HG02588 (cell line): ENCODE results near the gene NOL7.

Experiments
- ATAC-seq: cut with Tn5 transposase; IDR thresholded peaks from one replicate; pipeline ENCODE4 v1.9.1; 2021; ENCODE audit warnings: mild to moderate bottlenecking, moderate library complexity; ENCODE audit not compliant: unreplicated experiment

Gene NOL7

DNA sequence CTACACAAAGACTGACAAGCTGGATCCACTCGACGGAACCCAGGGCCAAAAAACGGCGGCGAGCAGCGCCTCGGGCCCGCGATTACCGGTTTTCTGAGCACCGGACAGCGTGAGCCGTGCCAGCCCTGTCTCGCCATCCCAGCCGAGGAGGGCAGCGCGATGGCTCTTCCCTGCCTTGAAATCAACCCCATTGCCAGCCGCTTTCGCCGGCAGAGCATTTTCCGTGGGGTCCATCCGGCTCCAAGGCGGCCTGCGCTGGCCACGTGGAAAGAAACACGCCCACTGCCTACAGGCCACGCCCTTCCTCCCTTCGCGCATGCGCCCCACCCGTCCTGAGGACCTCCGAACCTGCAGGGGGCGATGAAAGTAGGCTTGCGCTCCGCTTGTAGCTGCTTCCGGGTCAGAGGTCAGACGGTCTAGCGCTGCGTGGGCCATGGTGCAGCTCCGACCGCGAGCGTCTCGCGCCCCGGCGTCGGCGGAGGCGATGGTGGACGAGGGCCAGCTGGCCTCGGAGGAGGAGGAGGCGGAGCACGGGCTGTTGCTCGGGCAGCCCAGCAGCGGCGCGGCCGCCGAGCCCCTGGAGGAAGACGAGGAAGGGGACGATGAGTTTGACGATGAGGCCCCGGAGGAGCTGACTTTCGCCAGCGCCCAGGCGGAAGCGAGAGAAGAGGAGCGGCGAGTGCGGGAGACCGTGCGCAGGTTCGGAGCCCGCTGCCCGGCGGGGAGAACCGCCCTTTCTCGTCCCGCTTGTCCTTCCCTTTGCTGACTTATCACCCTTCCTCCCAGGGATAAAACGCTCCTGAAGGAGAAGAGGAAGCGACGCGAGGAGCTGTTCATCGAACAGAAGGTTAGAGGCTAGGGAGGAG lies at the start of gene NOL7:
TSS of gene NOL7 (plus strand) at position 410 of the 866 bp plus-strand sequence. CDS start at position 434, 24 bp downstream.
- ATAC-seq: peak; percentile 90

DNA sequence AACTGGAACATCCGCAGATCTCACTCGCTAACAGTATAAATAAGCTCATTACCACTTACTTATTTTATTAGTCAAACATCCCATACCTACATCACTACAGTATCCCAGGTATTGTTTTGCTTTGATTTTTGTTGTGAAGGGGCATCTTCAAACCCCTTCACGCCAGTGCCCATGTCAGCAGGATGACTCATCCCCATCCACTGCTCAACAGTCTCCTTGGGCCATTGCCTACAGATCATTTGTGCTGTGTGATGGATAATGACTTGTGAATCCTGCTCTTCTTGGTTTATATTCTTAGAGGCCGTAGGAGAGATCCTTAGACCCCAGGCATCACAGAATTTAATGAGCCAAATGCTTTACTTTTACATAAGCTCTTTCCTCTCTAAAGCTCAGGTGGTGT lies 49.2 kb upstream of the NOL7 start:
- ATAC-seq: no peak

DNA sequence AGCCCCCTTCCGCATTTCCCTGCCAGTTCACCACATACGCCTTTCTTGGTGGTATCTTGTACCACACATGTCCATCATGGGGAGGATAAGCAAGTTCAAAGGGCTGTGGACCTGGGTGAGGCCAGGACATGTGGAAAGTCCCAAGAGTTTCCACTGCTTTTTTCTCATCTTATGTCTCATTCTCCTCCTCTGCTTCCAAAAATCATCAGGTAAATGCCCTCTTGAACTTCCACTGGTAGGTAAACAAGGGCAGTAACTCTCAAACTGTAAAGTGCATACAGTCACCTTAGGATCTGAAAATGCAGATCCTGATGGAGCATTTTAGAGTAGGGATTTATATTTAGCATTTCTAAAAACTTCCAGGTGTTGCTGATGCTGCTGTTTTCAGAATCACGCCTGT lies 48.6 kb upstream of the NOL7 start:
- ATAC-seq: no peak

DNA sequence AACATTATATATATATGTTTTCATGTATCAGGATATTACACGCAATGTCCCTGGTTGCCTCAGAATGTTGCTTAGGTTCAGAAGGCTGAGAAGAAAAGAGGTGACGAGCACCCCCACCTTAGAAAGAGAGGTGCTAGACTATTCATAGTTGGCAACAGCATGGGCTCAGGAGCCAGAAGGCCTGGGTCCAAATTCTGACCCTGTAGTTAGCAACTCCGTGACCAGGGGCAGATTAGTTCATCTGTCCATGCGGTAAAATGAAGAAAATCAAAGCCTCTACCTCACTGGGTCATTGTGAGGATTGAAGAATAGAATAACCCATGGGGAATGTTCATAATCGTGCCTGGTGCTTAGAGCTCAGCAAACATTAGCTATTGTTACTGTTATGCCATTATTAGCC lies 46.2 kb upstream of the NOL7 start:
- no peak for ATAC-seq

DNA sequence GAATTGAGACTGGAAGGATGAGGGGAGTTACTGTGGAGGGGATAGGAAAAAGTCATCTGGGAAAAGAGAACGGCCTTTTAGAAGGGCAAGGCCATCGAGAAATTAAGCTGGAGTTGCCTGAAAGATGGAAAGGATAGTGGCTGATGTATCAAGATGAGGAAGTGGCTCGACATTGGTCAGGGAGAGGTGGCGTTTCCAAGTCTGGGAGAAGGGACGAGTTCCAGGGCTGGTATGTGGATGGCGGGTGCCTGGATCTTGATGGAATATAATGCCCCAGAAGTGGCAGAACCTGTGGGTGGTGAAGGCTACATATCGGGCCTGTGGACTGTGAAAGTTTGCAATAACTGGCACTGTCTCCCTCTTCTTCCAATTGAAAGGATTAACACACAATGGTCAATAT lies 42.9 kb upstream of the NOL7 start:
- no peak for ATAC-seq

DNA sequence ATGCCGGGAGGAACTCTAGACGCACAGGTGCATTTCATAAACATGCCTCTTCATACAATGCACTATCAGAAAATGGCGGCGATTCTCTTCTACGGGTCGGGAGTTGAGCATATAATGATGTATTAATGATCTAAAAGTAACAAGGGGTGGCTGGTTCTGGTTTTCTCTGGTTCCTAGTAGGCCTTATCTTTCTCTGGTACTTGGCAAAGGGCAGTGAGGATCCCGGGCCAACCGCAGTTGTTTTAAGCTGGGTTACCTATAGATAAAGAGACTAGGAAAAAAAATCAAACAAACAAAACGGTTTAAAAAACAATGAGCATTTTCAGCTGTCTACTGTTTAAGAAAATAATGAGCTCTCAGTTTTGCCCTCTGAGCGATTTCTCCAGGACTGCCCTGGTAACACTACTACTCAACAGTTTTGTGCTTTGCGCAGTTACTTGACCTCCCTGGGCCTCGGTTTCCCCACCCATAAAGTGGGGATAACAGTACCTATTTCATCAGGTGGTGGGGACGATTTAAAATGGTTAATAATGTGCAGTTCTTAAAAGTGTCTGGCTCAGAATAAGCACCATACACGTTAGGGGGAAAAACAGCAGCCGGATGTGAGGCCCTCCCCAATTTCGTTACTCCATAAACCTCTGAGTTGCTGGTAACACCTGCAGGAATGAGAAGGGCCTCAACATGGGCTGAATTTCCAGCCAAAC lies 42.0 kb upstream of the NOL7 start:
- ATAC-seq: no peak

DNA sequence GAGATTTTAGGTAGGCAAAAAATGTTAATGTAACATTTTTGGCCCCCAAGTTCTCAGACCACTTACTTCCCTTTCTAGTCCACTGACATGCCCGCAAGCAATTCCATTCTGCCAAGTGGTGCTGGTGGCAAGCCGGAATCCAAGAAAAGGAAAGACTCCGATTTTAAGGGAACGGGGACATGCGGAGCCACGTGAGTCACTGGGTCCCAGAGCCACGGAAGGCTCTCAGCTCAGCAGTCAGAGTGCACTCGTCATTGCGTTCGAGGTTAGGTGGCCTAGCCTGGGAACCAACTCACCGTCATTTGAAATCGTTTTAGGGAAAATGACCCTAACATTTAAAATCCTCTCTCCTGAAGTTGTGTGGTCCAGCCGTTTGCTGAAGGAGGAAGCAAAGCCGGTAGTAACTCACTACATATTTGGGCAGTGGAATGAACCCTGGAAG lies 41.4 kb upstream of the NOL7 start:
- no peak for ATAC-seq

DNA sequence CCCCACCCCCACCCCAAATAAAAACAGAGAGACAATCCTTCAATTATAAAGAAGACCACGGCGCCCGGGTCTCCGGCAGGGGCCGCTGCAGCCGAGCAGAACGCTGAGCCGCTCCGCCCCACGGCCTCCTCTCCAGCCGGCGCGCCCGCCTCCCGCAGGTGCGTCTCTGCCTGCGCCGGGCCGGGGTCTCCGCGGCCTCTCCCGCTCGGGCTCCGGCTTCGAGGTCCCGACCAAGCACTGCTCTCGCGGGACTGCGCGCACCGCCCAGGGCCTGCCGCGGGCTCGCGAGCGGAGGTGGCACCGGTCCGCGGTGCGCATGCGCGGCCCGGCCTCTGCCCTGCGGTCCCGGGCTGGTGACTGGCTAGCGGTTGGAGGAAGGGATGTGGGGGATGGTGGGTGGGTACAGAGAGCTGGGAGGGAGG lies 41.0 kb upstream of the NOL7 start:
- ATAC-seq: peak; percentile 86

DNA sequence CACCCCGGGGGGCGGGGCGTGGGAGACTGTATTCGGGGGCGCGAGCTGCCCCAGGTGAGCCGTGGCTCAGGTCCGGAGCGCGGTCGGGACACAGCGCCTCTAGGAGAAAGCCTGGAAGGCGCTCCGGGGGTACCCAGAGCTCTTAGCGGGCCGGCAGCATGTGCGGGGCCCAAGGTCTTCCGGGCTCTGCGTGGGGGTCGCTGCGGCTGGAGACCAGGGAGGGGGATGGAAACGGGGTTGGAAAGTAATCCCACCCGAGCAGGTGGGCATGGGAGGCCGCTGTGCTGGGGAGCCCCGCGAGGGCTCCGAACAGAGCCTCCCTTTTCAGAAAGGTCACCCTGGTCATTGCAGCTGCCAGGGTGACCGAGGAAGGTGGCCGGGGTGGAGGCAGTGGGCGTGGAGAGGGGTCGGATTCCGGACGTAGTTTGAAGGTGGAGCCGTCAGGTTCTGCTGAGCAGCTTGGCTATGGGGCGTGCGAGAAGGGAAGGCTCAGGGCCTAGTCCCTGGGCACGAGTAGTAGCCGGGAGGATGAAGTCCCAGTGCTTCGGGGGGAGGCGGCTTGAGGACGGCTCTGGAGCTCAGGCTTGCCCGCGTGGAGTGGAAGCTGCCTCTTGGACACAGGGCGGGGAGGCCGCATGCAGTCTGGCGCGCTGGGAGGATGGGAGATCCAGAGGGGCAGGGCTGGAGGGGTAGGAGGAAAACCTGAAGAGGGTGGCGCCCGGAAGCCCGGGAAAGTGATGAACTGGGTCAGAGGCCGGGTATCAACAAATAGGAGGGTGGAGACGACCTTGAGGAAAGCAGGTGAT lies 40.4 kb upstream of the NOL7 start, which contains the start of gene SIRT5:
TSS of gene SIRT5 (plus strand) at position 31 of the 806 bp plus-strand sequence. CDS start 9,510 bp downstream, outside the sequence.
- peak; percentile 61 for ATAC-seq

DNA sequence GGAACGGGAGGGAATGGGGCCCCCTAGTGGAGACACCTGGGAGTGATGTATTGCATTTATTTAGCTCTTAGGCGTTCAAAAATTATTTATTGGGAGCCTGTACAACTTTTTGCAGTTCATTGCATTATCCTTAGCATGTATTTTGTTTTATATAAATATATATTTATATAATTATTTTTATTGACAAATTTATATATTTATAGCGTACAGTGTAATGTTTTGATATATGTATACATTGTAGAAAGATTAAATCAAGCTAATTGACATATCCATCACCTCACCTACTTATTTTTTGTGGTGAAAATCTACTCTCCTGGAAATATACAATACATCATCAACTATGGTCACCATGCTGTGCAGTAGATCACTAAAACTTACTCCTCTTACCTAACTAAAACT lies 39.8 kb upstream of the NOL7 start:
- ATAC-seq: no peak

DNA sequence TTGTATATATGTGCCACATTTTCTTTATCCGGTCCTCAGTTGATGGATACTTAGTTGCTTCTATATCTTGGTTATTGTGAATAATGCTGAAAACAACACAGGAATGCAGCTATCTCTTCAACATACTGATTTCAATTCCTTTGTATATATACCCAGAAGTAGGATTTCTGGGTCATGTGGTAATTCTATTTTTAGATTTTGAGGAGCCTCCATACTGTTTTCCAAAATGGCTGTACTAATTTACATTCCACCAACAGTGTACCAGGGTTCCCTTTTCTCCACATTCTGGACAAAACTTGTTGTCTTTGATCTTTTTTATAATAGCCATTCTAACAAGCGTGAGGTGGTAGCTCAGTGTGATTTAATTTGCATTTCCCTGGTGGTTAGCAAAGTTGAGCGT lies 39.1 kb upstream of the NOL7 start:
- ATAC-seq: no peak

DNA sequence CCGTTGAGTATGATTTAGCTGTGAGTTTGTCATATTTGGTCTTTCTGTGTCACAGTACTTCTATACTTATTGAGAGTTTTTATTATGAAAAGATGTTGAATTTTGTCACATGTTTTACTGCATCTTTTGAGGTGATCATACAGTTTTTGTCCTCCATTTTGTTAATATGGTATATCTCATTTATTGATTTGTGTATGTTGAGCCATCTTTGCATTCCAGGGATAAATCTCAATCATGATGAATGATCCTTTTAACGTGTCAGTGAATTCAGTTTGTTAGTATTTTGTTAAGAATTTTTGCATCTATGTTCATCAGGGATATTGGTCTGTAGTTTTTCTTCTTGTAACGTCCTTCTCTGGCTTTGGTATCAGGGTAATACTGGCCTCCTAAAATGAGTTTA lies 37.2 kb upstream of the NOL7 start:
- no peak for ATAC-seq

DNA sequence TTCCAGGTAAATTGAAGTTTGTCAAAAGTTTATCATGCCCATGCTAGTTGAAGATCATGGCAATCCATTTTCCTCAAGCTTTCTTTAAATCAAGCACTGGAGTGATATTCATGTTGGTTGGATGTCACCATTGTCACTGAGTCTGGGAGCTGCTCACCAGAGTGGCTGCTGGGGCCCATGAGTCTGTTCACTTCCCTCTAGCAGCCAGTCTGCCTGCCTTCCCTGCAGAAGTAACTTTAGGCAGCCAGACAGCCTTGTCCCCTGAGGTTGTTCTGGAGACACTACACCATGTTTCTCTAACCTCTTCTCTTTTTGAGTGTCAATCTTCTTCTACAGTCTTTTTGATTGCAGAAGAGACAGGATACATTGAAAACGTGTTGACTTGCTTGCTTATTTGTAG lies 35.2 kb upstream of the NOL7 start:
- no peak for ATAC-seq

DNA sequence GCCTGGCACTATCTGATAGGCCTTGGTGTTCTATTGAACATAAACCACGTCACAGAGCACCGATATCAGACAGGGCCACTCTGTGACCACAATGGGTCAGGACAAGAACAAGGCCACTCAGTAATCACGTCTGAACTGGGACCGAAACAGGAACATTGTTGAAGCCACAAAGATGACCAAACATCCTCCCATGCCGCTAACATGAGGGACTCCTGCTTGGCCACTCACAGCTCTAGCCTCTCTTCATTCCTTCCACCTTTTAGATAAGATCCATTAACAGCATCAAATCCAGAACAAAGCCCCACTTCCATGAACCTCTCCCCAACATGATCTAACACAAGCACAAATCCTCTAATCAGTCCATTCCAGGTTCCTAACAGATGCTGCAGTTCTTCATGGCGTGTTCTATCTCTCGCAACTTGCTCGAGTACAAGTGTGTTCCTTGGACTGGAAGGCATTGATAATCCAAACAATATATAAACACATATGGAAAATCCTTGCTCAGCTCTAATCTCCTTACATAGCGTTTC lies 33.4 kb upstream of the NOL7 start:
- no peak for ATAC-seq

DNA sequence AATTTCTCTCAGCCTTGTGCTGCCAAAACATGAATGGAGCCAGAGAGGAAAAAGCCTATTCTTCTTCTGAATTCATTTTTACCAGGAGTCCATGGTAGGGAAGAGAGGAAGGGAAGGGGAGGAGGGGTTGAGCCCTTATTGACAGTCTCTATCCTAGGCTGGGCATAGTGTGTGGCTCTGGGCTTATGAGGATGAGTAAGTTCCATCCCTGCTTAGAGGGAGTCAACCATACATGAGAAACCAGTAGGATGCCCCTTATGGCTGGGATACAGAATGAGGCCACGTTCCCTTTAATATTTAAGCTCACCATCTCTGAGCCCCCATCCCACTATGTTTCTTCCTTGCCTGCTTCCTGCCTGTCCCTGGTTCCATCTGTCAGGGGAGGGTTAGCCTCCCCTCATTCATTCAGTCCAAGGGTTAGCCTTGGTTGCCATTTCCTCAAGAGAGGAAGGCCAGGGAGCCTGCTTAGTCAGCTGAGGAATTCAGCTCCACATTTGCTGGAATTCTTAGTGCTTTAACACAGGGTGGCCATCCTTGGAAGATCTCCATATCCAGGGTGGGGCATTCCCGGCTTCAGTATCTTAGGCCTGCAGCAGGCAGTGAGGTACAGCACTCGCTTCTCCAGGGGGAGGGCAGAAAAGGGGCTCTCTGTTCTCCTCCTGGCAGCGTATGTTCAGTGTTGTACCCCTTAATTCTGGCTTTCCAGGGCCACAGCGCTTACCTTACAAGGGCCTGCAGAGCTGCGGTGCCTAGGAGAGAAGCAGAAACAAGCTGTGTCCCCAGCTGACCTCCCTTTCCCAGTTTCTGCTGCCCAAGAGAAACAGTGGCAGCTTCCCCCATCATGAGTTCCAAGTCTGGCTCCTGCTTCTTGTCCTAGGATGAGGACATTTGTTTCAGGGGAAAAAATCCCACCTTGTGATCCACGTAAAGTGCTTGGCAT lies 28.3 kb upstream of the NOL7 start:
- ATAC-seq: no peak

DNA sequence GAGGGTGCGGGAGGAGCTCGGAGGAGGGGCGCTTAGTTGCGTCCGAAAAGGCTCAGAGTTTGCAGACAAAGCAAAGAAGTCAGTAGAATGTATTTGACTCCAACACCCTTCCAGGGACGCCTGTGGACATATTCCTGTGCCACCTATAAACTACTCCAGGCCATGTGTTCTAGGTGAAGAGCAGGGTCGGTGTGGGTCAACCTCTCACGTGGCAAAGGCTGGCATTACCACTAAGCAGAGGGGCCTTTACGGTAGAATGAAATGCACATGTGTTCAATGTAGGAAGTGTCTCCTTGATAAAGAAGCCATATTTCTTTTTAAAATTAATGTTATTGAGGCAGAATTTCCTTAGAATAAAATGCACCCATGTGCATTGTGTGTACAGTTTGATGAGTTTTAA lies 25.3 kb upstream of the NOL7 start:
- ATAC-seq: no peak

DNA sequence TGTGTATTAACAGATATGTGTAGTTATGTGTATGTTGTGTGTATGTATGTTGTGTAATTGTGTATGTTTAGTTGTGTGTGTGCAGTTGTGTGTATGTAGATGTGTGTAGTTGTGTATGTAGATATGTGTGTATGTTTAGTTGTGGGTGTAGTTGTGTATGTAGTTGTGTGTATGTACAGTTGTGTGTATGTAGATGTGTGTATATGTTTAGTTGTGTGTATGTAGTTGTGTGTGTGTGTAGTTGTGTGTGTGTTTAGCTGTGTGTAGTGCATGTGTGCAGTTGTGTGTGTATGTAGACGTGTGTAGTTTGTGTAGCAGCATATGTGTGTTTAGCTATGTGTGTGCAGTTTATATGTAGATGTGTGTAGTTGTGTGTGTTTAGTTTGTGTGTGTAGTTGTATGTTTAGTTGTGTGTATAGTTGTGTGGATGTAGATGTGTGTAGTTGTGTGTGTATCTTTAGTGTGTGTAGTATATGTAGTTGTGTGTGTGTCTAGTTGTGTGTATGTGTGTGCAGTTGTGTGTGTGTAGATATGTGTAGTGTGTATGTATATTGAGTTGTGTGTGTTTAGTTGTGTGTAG lies 24.5 kb upstream of the NOL7 start:
- no peak for ATAC-seq

DNA sequence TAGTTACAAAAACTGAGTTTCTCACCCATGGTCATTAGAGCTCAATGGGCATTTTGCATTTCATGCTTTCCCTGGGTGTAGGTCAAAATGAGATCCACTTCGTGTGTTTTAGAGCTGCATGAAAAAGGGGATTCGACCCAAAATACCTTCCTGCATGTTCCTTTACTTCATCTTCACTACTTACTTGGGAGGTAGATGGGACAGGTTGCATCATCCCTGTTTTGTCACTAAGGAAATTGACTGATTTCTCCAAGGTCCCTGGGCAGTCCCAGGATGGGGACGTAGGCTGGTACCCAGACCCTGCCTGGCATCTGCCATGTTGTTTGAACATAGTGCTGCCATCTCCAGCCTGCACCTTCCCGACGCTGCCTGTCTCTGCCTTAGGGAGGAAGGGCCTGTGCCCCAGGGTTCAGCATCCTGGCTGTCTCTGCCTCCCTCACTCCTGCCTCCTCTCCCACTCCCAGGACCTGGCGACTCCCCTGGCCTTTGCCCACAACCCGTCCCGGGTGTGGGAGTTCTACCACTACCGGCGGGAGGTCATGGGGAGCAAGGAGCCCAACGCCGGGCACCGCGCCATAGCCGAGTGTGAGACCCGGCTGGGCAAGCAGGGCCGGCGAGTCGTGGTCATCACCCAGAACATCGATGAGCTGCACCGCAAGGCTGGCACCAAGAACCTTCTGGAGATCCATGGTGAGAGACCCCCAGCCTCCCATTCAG lies 23.8 kb upstream of the NOL7 start:
- no peak for ATAC-seq

DNA sequence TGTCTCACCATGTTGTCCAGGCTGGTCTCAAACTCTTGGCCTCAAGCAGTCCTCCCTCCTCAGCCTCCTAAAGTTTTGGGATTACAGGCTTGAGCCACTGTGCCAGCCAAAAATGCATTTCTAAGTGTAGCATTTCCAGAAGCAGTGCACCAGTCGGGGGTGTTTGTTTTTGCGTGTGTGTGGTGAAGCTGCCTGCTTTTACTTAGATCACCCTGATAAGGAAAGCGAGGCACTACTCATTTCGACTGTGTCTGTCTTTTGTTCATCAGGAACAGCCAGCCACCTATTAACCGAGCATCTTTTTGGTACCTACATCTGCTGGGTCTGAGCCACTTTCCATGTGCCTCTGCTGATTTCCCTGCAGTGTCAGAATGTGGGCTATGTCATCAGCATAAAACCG lies 22.0 kb upstream of the NOL7 start:
- no peak for ATAC-seq
